H1 (cell line): Measurements from ENCODE around the gene CDC14B. TPM values are rescaled to one million over a fixed set of nuclear protein-coding genes. Genes with fewer than 3 reads are reported as not detected.

ENCODE experiments used
- CTCF ChIA-PET: fragments of 300-600 bp; sonication (Branson Sonifier 250); formaldehyde crosslinking; loops from one replicate; lab custom pipeline; 2021; ENCODE audit not compliant: partially characterized antibody; lab: Charles Lee
- POLR2A ChIA-PET: fragments of 300-600 bp; sonication (Branson Sonifier 250); formaldehyde crosslinking; loops from one replicate; lab custom pipeline; 2021; ENCODE audit warnings: inconsistent platforms; ENCODE audit not compliant: partially characterized antibody; lab: Charles Lee
- DNase-seq, 2 experiments: peaks; one replicate each; pipeline versions ENCODE4 v3.0.0 to v3.0.0-alpha.2; 2010 to 2022; ENCODE audit warnings: low spot score in 2 of 2, low read depth in 1 of 2, mixed read lengths in 1 of 2
- FAIRE-seq: peaks from 2 replicates; lab custom pipeline; 2011; peaks lifted over from hg19 to GRCh38; lab: Jason Lieb, UNC
- H2AFZ ChIP-seq: 2 replicates; pipeline ENCODE4 v1.8.1; 2012; ENCODE audit warnings: low read length, inconsistent platforms
- H2AK5ac ChIP-seq: 2 replicates; pipeline ENCODE4 v1.6.1; 2013; ENCODE audit warnings: low read depth, low read length
- H2BK120ac ChIP-seq: replicated peaks from 2 replicates; pipeline ENCODE3; 2013; ENCODE audit warnings: low read depth, low read length, inconsistent platforms
- H2BK12ac ChIP-seq: 2 replicates; pipeline ENCODE4 v1.6.1; 2013; ENCODE audit warnings: low read depth, low read length
- H2BK15ac ChIP-seq: 2 replicates; pipeline ENCODE4 v1.6.1; 2013; ENCODE audit warnings: low read length
- H2BK20ac ChIP-seq: 2 replicates; pipeline ENCODE4 v1.6.1; 2013; ENCODE audit warnings: low read length
- H2BK5ac ChIP-seq: 2 replicates; pipeline ENCODE4 v1.6.1; 2013; ENCODE audit warnings: low read depth, low read length
- H3K14ac ChIP-seq: 2 replicates; pipeline ENCODE4 v1.6.1; 2013; ENCODE audit warnings: inconsistent platforms; ENCODE audit not compliant: insufficient read length
- H3K18ac ChIP-seq: 2 replicates; pipeline ENCODE4 v1.6.1; 2013; ENCODE audit warnings: low read length; ENCODE audit errors: extremely low read depth
- H3K23ac ChIP-seq: 2 replicates; pipeline ENCODE4 v1.6.1; 2013; ENCODE audit warnings: inconsistent platforms; ENCODE audit not compliant: insufficient read length
- H3K23me2 ChIP-seq: 2 replicates; pipeline ENCODE4 v1.6.1; 2013; ENCODE audit warnings: low read depth, low read length
- H3K27ac ChIP-seq: 2 replicates; pipeline ENCODE4 v1.6.1; 2011; ENCODE audit warnings: low read depth, low read length, inconsistent platforms
- H3K27me3 ChIP-seq, 4 experiments: replicated peaks in 1 of 4; 1 replicate in 1 of 4; 2 replicates in 3 of 4; pipeline versions ENCODE4 v1.6.1 to v1.8.1; 2011 to 2013; ENCODE audit warnings: low read length in 3 of 4, mild to moderate bottlenecking in 3 of 4, inconsistent platforms in 2 of 4, mixed read lengths in 2 of 4, moderate library complexity in 1 of 4; ENCODE audit not compliant: control insufficient read depth in 3 of 4, insufficient read depth in 3 of 4; ENCODE audit errors: extremely low read depth in 1 of 4
- H3K36me3 ChIP-seq, 4 experiments: 2 replicates each; pipeline versions ENCODE4 v1.6.1 to v1.8.1; 2011 to 2013; ENCODE audit warnings: mild to moderate bottlenecking in 4 of 4, low read length in 3 of 4, moderate library complexity in 2 of 4, control low read depth in 1 of 4, inconsistent platforms in 1 of 4; ENCODE audit not compliant: insufficient read depth in 4 of 4, control insufficient read depth in 2 of 4
- H3K4ac ChIP-seq: replicated peaks from 2 replicates; pipeline ENCODE3; 2013; ENCODE audit warnings: low read length, low read depth, mixed read lengths, inconsistent platforms; ENCODE audit not compliant: insufficient read length
- H3K4me1 ChIP-seq, 4 experiments: replicated peaks in 1 of 4; 1 replicate in 1 of 4; 2 replicates in 3 of 4; pipeline versions ENCODE4 v1.6.1 to v1.8.1; 2011 to 2013; ENCODE audit warnings: low read length in 3 of 4, inconsistent platforms in 2 of 4, mixed read lengths in 1 of 4; ENCODE audit not compliant: insufficient read depth in 4 of 4, control insufficient read depth in 3 of 4
- H3K4me2 ChIP-seq, 2 experiments: 2 replicates each; pipeline versions ENCODE4 v1.6.1 to v1.8.1; 2011 to 2013; ENCODE audit warnings: low read depth in 2 of 2, low read length in 2 of 2, control low read depth in 1 of 2, inconsistent platforms in 1 of 2, mild to moderate bottlenecking in 1 of 2; ENCODE audit not compliant: insufficient read depth in 1 of 2
- H3K4me3 ChIP-seq, 4 experiments: fragments of 200-600, 300-600 bp in 1 of 4; sonication (generic), shearing (Covaris generic), sonication (Bioruptor Twin) in 1 of 4; 2 replicates each; pipeline versions ENCODE4 v1.5.1 to v1.8.1; 2011 to 2016; ENCODE audit warnings: low read length in 4 of 4, low read depth in 3 of 4, control low read depth in 2 of 4, inconsistent platforms in 2 of 4, mild to moderate bottlenecking in 2 of 4, mixed read lengths in 1 of 4, moderate library complexity in 1 of 4; ENCODE audit not compliant: insufficient read depth in 2 of 4; ENCODE audit errors: extremely low read depth in 1 of 4
- H3K56ac ChIP-seq: replicated peaks from 2 replicates; pipeline ENCODE3; 2013; ENCODE audit warnings: low read depth, mild to moderate bottlenecking, mixed read lengths, low read length, inconsistent platforms; ENCODE audit not compliant: insufficient read length
- H3K79me1 ChIP-seq: 2 replicates; pipeline ENCODE4 v1.6.1; 2013; ENCODE audit warnings: low read depth, low read length, control low read depth
- H3K79me2 ChIP-seq, 2 experiments: 2 replicates each; pipeline versions ENCODE4 v1.6.1 to v1.8.1; 2012 to 2013; ENCODE audit warnings: low read length in 2 of 2, mild to moderate bottlenecking in 2 of 2, inconsistent platforms in 1 of 2; ENCODE audit not compliant: insufficient read depth in 2 of 2, control insufficient read depth in 1 of 2
- H3K9ac ChIP-seq, 4 experiments: replicated peaks in 1 of 4; 1 replicate in 1 of 4; 2 replicates in 3 of 4; pipeline versions ENCODE4 v1.6.1 to v1.8.1; 2011 to 2013; ENCODE audit warnings: low read depth in 3 of 4, low read length in 3 of 4, control low read depth in 2 of 4, mild to moderate bottlenecking in 2 of 4, moderate library complexity in 2 of 4, inconsistent platforms in 1 of 4; ENCODE audit errors: extremely low read depth in 1 of 4
- H3K9me3 ChIP-seq, 2 experiments: 2 replicates each; pipeline versions ENCODE4 v1.6.1 to v1.8.1; 2012 to 2013; ENCODE audit warnings: mild to moderate bottlenecking in 2 of 2, moderate library complexity in 2 of 2, control low read depth in 1 of 2, inconsistent platforms in 1 of 2, low read depth in 1 of 2, low read length in 1 of 2, mixed read lengths in 1 of 2; ENCODE audit not compliant: insufficient read depth in 2 of 2
- H4K20me1 ChIP-seq, 2 experiments: replicated peaks in 1 of 2; 2 replicates each; pipeline versions ENCODE3 to v1.8.1; 2011 to 2013; ENCODE audit warnings: inconsistent platforms in 2 of 2, low read length in 2 of 2, mild to moderate bottlenecking in 1 of 2; ENCODE audit not compliant: insufficient read depth in 2 of 2, control insufficient read depth in 1 of 2
- H4K5ac ChIP-seq: 2 replicates; pipeline ENCODE4 v1.6.1; 2013; ENCODE audit warnings: low read length, low read depth, mixed read lengths, inconsistent platforms; ENCODE audit not compliant: insufficient read length
- H4K8ac ChIP-seq: 2 replicates; pipeline ENCODE4 v1.8.0; 2013; ENCODE audit warnings: mild to moderate bottlenecking, moderate library complexity, low read length, inconsistent platforms; ENCODE audit not compliant: insufficient read depth; ENCODE audit errors: extremely low read depth
- H4K91ac ChIP-seq: replicated peaks from 2 replicates; pipeline ENCODE3; 2013; ENCODE audit warnings: low read length, mixed read lengths, inconsistent platforms; ENCODE audit not compliant: insufficient read length
- POU5F1 ChIP-seq: IDR thresholded peaks from 2 replicates; pipeline ENCODE4 v1.6.1; 2011; ENCODE audit warnings: low read depth, mild to moderate bottlenecking, low read length, moderate library complexity
- WGBS, 2 experiments: shearing (Covaris generic) in 1 of 2; methylation state at CpG; one replicate each; pipeline versions ENCODE4 v1.1.6 to v1.1.7; 2013 to 2015; ENCODE audit warnings: low lambda C conversion rate in 2 of 2, mixed read lengths in 2 of 2, inconsistent platforms in 1 of 2, low coverage in 1 of 2, missing lambda C conversion rate in 1 of 2; ENCODE audit not compliant: insufficient replicate concordance in 2 of 2, insufficient coverage in 1 of 2, insufficient read length in 1 of 2; ENCODE audit errors: extremely low coverage in 1 of 2, missing lambda C conversion rate in 1 of 2; 5-methylcytosine and 5-hydroxymethylcytosine counted together
- polyA plus RNA-seq, 7 experiments: library from polyadenylated mRNA; depleted of rRNA in 3 of 7; stranded (reverse) in 5 of 7; unstranded in 2 of 7; fragments of >200 nt in 5 of 7; fragments of 200-250 nt in 2 of 7; gene quantifications; 1 replicate in 5 of 7; 2 replicates in 1 of 7; 4 replicates in 1 of 7; pipeline versions ENCODE4 v1.2.1 to v1.2.3, GENCODE V29; 2011 to 2013; ENCODE audit warnings: missing spikeins in 2 of 7, mixed read lengths in 2 of 7
- total RNA-seq: library from RNA; stranded (reverse); fragmentation: NEBNext Ultra II Directional; extraction: Animal tissue kit (Norgen Biotek cat#: 25700); gene quantifications from 2 replicates; pipeline ENCODE4 v1.2.1, GENCODE V29; 2021

CDC14B gene
- total and polyA plus RNA-seq, 2 of the 8 experiments (the other 6 are each of a cell fraction or from before 2014, with no cell fraction given), result 17.2 to 44.6 TPM

- no peak for DNase-seq
- no peak overlapping the region for H3K14ac ChIP-seq
- H3K79me1 ChIP-seq, result peaks cover 3% of the 10 kb centered on the region; the same call in 1 of the 2 replicates
- H3K27ac ChIP-seq, result no peak overlapping the region
- H4K5ac ChIP-seq, result no peak overlapping the region
- no peak overlapping the region for H3K4me2 ChIP-seq
- 87% methylated on average over 8 of the region's 8 CpGs; no CpG with 5 or more reads in 1 of the 2 experiments for WGBS, 2 experiments
- no peak overlapping the region for H3K23ac ChIP-seq
- H4K91ac ChIP-seq, result no peak overlapping the region
- no peak overlapping the region for H2BK20ac ChIP-seq
- H2BK15ac ChIP-seq, result no peak overlapping the region
- H3K4me1 ChIP-seq, result peaks cover 0 to 5% (median 0%) of the 10 kb centered on the region in 4 experiments; a peak in 3 of 7 replicates
- no peak for TF ChIP-seq POU5F1
- TF ChIP-seq, all 59 proteins: peak for 0
- H4K20me1 ChIP-seq, result peaks cover 0 to 4% of the 10 kb centered on the region in 2 experiments
- no peak overlapping the region for H4K8ac ChIP-seq
- no peaks in the 10 kb centered on the region for H3K36me3 ChIP-seq
- ChIA-PET POLR2A (interaction anchor here (0.7 kb wide), 1 partner anchor 16 kb away, joined by 3 read pairs; no protein-coding TSS in a partner anchor), CTCF (interaction anchor here (0.9 to 1.9 kb wide), 6 partner anchors 10 to 238 kb away, joined by 3 to 4 read pairs (median 3); no protein-coding TSS in a partner anchor)
- no peak overlapping the region for H3K4me3 ChIP-seq
- H3K4ac ChIP-seq, result no peak overlapping the region
- H3K18ac ChIP-seq, result no peak overlapping the region
- no peak overlapping the region for H2BK5ac ChIP-seq
- H3K9me3 ChIP-seq, result no peaks in the 10 kb centered on the region
- H2AFZ ChIP-seq, result no peak overlapping the region
- H2BK12ac ChIP-seq, result no peak overlapping the region
- no peaks in the 10 kb centered on the region for H3K27me3 ChIP-seq
- no peak overlapping the region for H2BK120ac ChIP-seq
- H3K9ac ChIP-seq, result no peak overlapping the region; a peak in 1 of 7 replicates
- peaks cover 0 to 61% of the 10 kb centered on the region in 2 experiments; a peak in 2 of 4 replicates for H3K79me2 ChIP-seq
- no peak overlapping the region for H2AK5ac ChIP-seq
- H3K56ac ChIP-seq, result no peak overlapping the region
- no peaks in the 10 kb centered on the region; the same call in 1 of the 2 replicates for H3K23me2 ChIP-seq
- FAIRE-seq, result no peak
Measured at GRCh38 chr9:96603305-96604003, 16.2 kb downstream of the CDC14B start.
